GM23338 (cell line): ENCODE measurements around the gene TMEM212.

Source experiments
- CREB1 ChIP-seq: fragments of 250-450 bp; sonication (Bioruptor Pico); IDR thresholded peaks from 2 replicates; pipeline ENCODE4 v1.5.0; 2020; ENCODE audit warnings: low read depth, mild to moderate bottlenecking, moderate library complexity
- CTCF ChIP-seq, 2 experiments: fragments of 200-600 bp in 1 of 2; sonication (generic) in 1 of 2; conservative IDR thresholded peaks; 2 replicates each; pipeline versions ENCODE4 v1.5.1 to v1.6.1; 2016 to 2017; ENCODE audit warnings: antibody characterized with exemption in 2 of 2, low read depth in 2 of 2, mild to moderate bottlenecking in 2 of 2, moderate library complexity in 1 of 2
- ETS1 ChIP-seq: IDR thresholded peaks from 2 replicates; pipeline ENCODE4 v1.6.1; 2016; ENCODE audit warnings: antibody characterized with exemption
- EZH2 ChIP-seq: fragments of 200-600 bp; sonication (generic); IDR thresholded peaks from one replicate; pipeline ENCODE4 v1.8.0; 2017; ENCODE audit warnings: antibody characterized with exemption, mild to moderate bottlenecking, low read depth; ENCODE audit not compliant: unreplicated experiment
- EZH2phosphoT487 ChIP-seq: fragments of 200-600 bp; sonication (generic); IDR thresholded peaks from one replicate; pipeline ENCODE4 v1.8.1; 2018; ENCODE audit warnings: antibody characterized with exemption; ENCODE audit not compliant: unreplicated experiment
- JUNB ChIP-seq: IDR thresholded peaks from one replicate; pipeline ENCODE4 v1.6.1; 2016; ENCODE audit warnings: antibody characterized with exemption; ENCODE audit not compliant: unreplicated experiment
- NANOG ChIP-seq: IDR thresholded peaks from 2 replicates; pipeline ENCODE4 v1.6.1; 2016; ENCODE audit warnings: antibody characterized with exemption, borderline replicate concordance
- POLR2AphosphoS5 ChIP-seq: IDR thresholded peaks from 2 replicates; pipeline ENCODE4 v1.6.1; 2016; ENCODE audit warnings: antibody characterized with exemption, low read depth
- STAT1 ChIP-seq: IDR thresholded peaks from one replicate; pipeline ENCODE4 v1.6.1; 2016; ENCODE audit warnings: antibody characterized with exemption; ENCODE audit not compliant: unreplicated experiment
- ZNF114 ChIP-seq: fragments of 250-450 bp; sonication (Bioruptor Pico); IDR thresholded peaks from 2 replicates; pipeline ENCODE4 v1.5.0; 2020; ENCODE audit warnings: mild to moderate bottlenecking, moderate library complexity
- TF ChIP-seq, protein P1 (sequence below): IDR thresholded peaks from one replicate; pipeline ENCODE4 v1.6.1; 2018; ENCODE audit warnings: antibody characterized with exemption; ENCODE audit not compliant: unreplicated experiment

GRCh38 chr3:171821778-171822358 is 21.3 kb upstream of the TMEM212 start:
- no peak for TF ChIP-seq CTCF (conservative IDR thresholded peaks at IDR 0.05; ENCODE audit: low read depth in 2 of 2)
- no peak for TF ChIP-seq NANOG
- TF ChIP-seq EZH2: no peak
- no peak for TF ChIP-seq POLR2AphosphoS5
- TF ChIP-seq, protein P1, sequence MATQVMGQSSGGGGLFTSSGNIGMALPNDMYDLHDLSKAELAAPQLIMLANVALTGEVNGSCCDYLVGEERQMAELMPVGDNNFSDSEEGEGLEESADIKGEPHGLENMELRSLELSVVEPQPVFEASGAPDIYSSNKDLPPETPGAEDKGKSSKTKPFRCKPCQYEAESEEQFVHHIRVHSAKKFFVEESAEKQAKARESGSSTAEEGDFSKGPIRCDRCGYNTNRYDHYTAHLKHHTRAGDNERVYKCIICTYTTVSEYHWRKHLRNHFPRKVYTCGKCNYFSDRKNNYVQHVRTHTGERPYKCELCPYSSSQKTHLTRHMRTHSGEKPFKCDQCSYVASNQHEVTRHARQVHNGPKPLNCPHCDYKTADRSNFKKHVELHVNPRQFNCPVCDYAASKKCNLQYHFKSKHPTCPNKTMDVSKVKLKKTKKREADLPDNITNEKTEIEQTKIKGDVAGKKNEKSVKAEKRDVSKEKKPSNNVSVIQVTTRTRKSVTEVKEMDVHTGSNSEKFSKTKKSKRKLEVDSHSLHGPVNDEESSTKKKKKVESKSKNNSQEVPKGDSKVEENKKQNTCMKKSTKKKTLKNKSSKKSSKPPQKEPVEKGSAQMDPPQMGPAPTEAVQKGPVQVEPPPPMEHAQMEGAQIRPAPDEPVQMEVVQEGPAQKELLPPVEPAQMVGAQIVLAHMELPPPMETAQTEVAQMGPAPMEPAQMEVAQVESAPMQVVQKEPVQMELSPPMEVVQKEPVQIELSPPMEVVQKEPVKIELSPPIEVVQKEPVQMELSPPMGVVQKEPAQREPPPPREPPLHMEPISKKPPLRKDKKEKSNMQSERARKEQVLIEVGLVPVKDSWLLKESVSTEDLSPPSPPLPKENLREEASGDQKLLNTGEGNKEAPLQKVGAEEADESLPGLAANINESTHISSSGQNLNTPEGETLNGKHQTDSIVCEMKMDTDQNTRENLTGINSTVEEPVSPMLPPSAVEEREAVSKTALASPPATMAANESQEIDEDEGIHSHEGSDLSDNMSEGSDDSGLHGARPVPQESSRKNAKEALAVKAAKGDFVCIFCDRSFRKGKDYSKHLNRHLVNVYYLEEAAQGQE: no peak
- no peak for TF ChIP-seq EZH2phosphoT487
- no peak for TF ChIP-seq CREB1
- TF ChIP-seq JUNB: no peak
- TF ChIP-seq ZNF114 (CRISPR knock-in tag): no peak
- no peak for TF ChIP-seq ETS1
- no peak for TF ChIP-seq STAT1
